Endothelial cell (in vitro differentiated cells): Measurements from ENCODE around the gene MED13L. TPM values are rescaled to one million over a fixed set of nuclear protein-coding genes. Genes with fewer than 3 reads are reported as not detected.
"Not testable (repeated sequence)": the region's sequence is repeated elsewhere in the genome, so short reads cannot be mapped to it uniquely, and the experiment has no call there.

Experiments used
- DNase-seq: peaks from one replicate; pipeline ENCODE4 v3.0.0; 2021; ENCODE audit warnings: low spot score
- H3K27ac Mint-ChIP-seq: one replicate; pipeline ENCODE4 v1.8.0; 2021; ENCODE audit warnings: mixed read lengths, inconsistent platforms; ENCODE audit not compliant: unreplicated experiment
- H3K27me3 Mint-ChIP-seq: one replicate; pipeline ENCODE4 v1.8.0; 2021; ENCODE audit warnings: mild to moderate bottlenecking, moderate library complexity, mixed read lengths, inconsistent platforms; ENCODE audit not compliant: unreplicated experiment
- H3K36me3 Mint-ChIP-seq: one replicate; pipeline ENCODE4 v1.8.0; 2021; ENCODE audit warnings: mild to moderate bottlenecking, low read depth, mixed read lengths, inconsistent platforms; ENCODE audit not compliant: unreplicated experiment
- H3K4me1 Mint-ChIP-seq: one replicate; pipeline ENCODE4 v1.8.0; 2021; ENCODE audit warnings: mild to moderate bottlenecking, mixed read lengths, inconsistent platforms; ENCODE audit not compliant: unreplicated experiment
- H3K4me3 Mint-ChIP-seq: one replicate; pipeline ENCODE4 v1.8.0; 2021; ENCODE audit warnings: mild to moderate bottlenecking, mixed read lengths, inconsistent platforms; ENCODE audit not compliant: unreplicated experiment
- H3K9me3 Mint-ChIP-seq: one replicate; pipeline ENCODE4 v1.8.0; 2021; ENCODE audit warnings: mixed read lengths, inconsistent platforms; ENCODE audit not compliant: unreplicated experiment
- CTCF ChIP-seq: fragments of 200-600 bp; sonication (generic); IDR thresholded peaks from one replicate; pipeline ENCODE4 v1.5.0; 2021; ENCODE audit warnings: antibody characterized with exemption; ENCODE audit not compliant: unreplicated experiment
- total RNA-seq: library from RNA; stranded (reverse); fragmentation: NEBNext Ultra II Directional; extraction: Animal tissue kit (Norgen Biotek cat#: 25700); gene quantifications from one replicate; pipeline ENCODE4 v1.2.1, GENCODE V29; 2021; ENCODE audit not compliant: unreplicated experiment

MED13L gene
- total RNA-seq, 1 donor from 2014 or later, result 97.0 TPM

DNA sequence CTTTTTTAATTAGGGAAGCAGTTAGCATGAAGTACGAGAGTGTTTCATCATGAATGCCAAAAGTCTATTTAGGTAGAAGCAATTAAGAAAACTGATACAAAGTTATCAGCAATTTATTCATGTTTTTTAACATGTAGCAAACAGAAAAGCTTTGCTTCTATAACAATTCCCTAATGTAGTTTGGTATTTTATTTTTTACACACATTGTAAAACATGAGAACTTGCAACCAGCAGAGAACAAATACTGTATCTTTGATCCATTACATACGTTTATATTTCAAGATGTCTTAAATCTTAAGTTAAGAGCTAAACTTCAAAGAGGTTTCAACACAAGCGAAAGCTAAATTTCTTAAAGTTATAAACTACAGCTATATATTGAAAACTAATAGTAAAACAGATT, 39.3 kb downstream of the MED13L start:
- no peaks in the 10 kb centered on the region for H3K36me3 Mint-ChIP-seq
- no peak for TF ChIP-seq CTCF
- peaks cover 3% of the 10 kb centered on the region for H3K27me3 Mint-ChIP-seq
- H3K9me3 Mint-ChIP-seq, result no peaks in the 10 kb centered on the region
- no peak for DNase-seq
- H3K4me3 Mint-ChIP-seq, result no peak overlapping the region
- H3K27ac Mint-ChIP-seq, result no peak overlapping the region
- peaks cover 12% of the 10 kb centered on the region for H3K4me1 Mint-ChIP-seq

- H3K4me1 Mint-ChIP-seq, result peaks cover 12% of the 10 kb centered on the region
These were observed 40.5 kb downstream of the MED13L start for GRCh38 chr12:116236976-116237375.

GRCh38 chr12:116236148-116236731, 41.3 kb downstream of the MED13L start:
- no peaks in the 10 kb centered on the region for H3K36me3 Mint-ChIP-seq
- no peak overlapping the region for H3K4me3 Mint-ChIP-seq
- no peaks in the 10 kb centered on the region for H3K27me3 Mint-ChIP-seq
- H3K27ac Mint-ChIP-seq, result no peak overlapping the region
- peaks cover 9% of the 10 kb centered on the region for H3K4me1 Mint-ChIP-seq
- peak; percentile 36 for DNase-seq
- peak; percentile 41 for TF ChIP-seq CTCF
- H3K9me3 Mint-ChIP-seq, result no peaks in the 10 kb centered on the region

More at GRCh38 chr12:116236976-116237375, 40.5 kb downstream of the MED13L start:
- no peak for DNase-seq
- no peak overlapping the region for H3K4me3 Mint-ChIP-seq
- TF ChIP-seq CTCF, result no peak
- peak overlapping the region; percentile 19 for H3K27ac Mint-ChIP-seq
- H3K36me3 Mint-ChIP-seq, result no peaks in the 10 kb centered on the region
- no peaks in the 10 kb centered on the region for H3K9me3 Mint-ChIP-seq
- peaks cover under 1% of the 10 kb centered on the region for H3K27me3 Mint-ChIP-seq

DNA sequence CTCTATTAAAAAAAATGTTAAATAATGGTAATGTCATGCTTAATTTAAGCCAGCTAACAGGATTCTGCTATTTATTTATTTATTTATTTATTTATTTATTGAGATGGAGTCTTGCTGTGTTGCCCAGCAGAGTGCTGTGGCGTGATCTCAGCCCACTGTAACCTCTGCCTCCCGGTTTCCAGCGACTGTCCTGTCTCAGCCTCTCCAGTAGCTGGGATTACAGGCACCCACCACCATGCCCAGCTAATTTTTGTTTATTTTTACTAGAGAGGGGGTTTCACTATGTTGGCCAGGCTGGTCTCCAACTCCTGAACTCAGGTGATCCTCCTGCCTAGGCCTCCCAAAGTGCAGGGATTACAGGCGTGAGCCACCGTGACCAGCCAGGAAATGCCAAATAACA, 43.3 kb downstream of the MED13L start:
- H3K27me3 Mint-ChIP-seq, H3K4me1 Mint-ChIP-seq, H3K9me3 Mint-ChIP-seq, DNase-seq, H3K27ac Mint-ChIP-seq, H3K36me3 Mint-ChIP-seq, H3K4me3 Mint-ChIP-seq: not testable (repeated sequence)

- no peaks in the 10 kb centered on the region for H3K27me3 Mint-ChIP-seq
- H3K36me3 Mint-ChIP-seq, result no peaks in the 10 kb centered on the region
- no peak overlapping the region for H3K27ac Mint-ChIP-seq
- DNase-seq, result no peak
- H3K4me1 Mint-ChIP-seq, result peaks cover 5% of the 10 kb centered on the region
- H3K4me3 Mint-ChIP-seq, result no peak overlapping the region
- no peak for TF ChIP-seq CTCF
- no peaks in the 10 kb centered on the region for H3K9me3 Mint-ChIP-seq
These were observed 43.8 kb downstream of the MED13L start for GRCh38 chr12:116233669-116234068.
